SK-N-SH treated with all-trans-retinoic acid at 6 μM for 48 hours (cell line): Measurements from ENCODE around the gene CAND1.

Source experiments
- ATAC-seq: fragments of 200-7000 bp; cut with Tn5 transposase; 3 replicates; pipeline ENCODE4 v1.9.1; 2020; ENCODE audit warnings: mild to moderate bottlenecking, moderate library complexity
- ARNTL ChIP-seq: fragments of 450-650 bp; formaldehyde crosslinking; IDR thresholded peaks from 2 replicates; pipeline ENCODE4 v1.5.0; 2020; ENCODE audit warnings: low read depth, mild to moderate bottlenecking, moderate library complexity, borderline replicate concordance
- BACH2 ChIP-seq: fragments of 250-450 bp; sonication (Bioruptor Pico); IDR thresholded peaks from 2 replicates; pipeline ENCODE4 v1.9.0; 2021; ENCODE audit warnings: mild to moderate bottlenecking, borderline replicate concordance
- CSDC2 ChIP-seq: fragments of 250-450 bp; sonication (Bioruptor Pico); IDR thresholded peaks from 2 replicates; pipeline ENCODE4 v1.5.0; 2020; ENCODE audit warnings: mild to moderate bottlenecking, moderate library complexity
- CSRNP3 ChIP-seq: fragments of 250-450 bp; sonication (Bioruptor Pico); IDR thresholded peaks from 2 replicates; pipeline ENCODE4 v1.5.1; 2021; ENCODE audit warnings: mild to moderate bottlenecking, moderate library complexity
- ESRRG ChIP-seq: fragments of 250-450 bp; sonication (Bioruptor Pico); IDR thresholded peaks from 2 replicates; pipeline ENCODE4 v1.6.1; 2021; ENCODE audit warnings: mild to moderate bottlenecking
- GLIS3 ChIP-seq: fragments of 250-450 bp; sonication (Bioruptor Pico); IDR thresholded peaks from 2 replicates; pipeline ENCODE4 v1.5.0; 2020; ENCODE audit warnings: mild to moderate bottlenecking, moderate library complexity
- OSR1 ChIP-seq: fragments of 250-450 bp; sonication (Bioruptor Pico); IDR thresholded peaks from 2 replicates; pipeline ENCODE4 v1.8.0; 2022; ENCODE audit warnings: moderate library complexity, mild to moderate bottlenecking, inconsistent platforms
- PATZ1 ChIP-seq: fragments of 250-450 bp; sonication (Bioruptor Pico); IDR thresholded peaks from 2 replicates; pipeline ENCODE4 v1.8.0; 2020; ENCODE audit warnings: mild to moderate bottlenecking, moderate library complexity, borderline replicate concordance
- POU6F1 ChIP-seq: fragments of 250-450 bp; sonication (Bioruptor Pico); IDR thresholded peaks from 2 replicates; pipeline ENCODE4 v1.8.0; 2021; ENCODE audit warnings: low read depth, mild to moderate bottlenecking, moderate library complexity, borderline replicate concordance
- PPARA ChIP-seq: fragments of 250-450 bp; sonication (Bioruptor Pico); IDR thresholded peaks from 2 replicates; pipeline ENCODE4 v1.5.0; 2020; ENCODE audit warnings: mild to moderate bottlenecking, borderline replicate concordance
- RARB ChIP-seq: fragments of 250-450 bp; sonication (Bioruptor Pico); IDR thresholded peaks from 2 replicates; pipeline ENCODE4 v1.8.0; 2021; ENCODE audit warnings: mild to moderate bottlenecking, moderate library complexity
- TCF4 ChIP-seq: fragments of 250-450 bp; sonication (Bioruptor Pico); IDR thresholded peaks from 2 replicates; pipeline ENCODE4 v1.8.0; 2021; ENCODE audit warnings: mild to moderate bottlenecking, moderate library complexity, borderline replicate concordance
- TOX ChIP-seq: fragments of 250-450 bp; sonication (Bioruptor Pico); IDR thresholded peaks from 2 replicates; pipeline ENCODE4 v1.8.0; 2021; ENCODE audit warnings: mild to moderate bottlenecking, moderate library complexity, borderline replicate concordance
- TSHZ2 ChIP-seq: fragments of 250-450 bp; sonication (Bioruptor Pico); IDR thresholded peaks from 2 replicates; pipeline ENCODE4 v1.5.0; 2020; ENCODE audit warnings: mild to moderate bottlenecking, moderate library complexity
- ZC3H10 ChIP-seq: fragments of 250-450 bp; sonication (Bioruptor Pico); IDR thresholded peaks from 2 replicates; pipeline ENCODE4 v1.5.1; 2021; ENCODE audit warnings: mild to moderate bottlenecking, moderate library complexity
- ZFP3 ChIP-seq: fragments of 250-450 bp; sonication (Bioruptor Pico); IDR thresholded peaks from 2 replicates; pipeline ENCODE4 v1.5.0; 2020; ENCODE audit warnings: mild to moderate bottlenecking, moderate library complexity
- ZFP30 ChIP-seq: fragments of 450-650 bp; formaldehyde crosslinking; IDR thresholded peaks from 2 replicates; pipeline ENCODE4 v1.5.0; 2022; ENCODE audit warnings: mild to moderate bottlenecking, moderate library complexity
- ZNF565 ChIP-seq: fragments of 450-650 bp; formaldehyde crosslinking; conservative IDR thresholded peaks from 2 replicates; pipeline ENCODE4 v1.5.0; 2020; ENCODE audit warnings: low read depth, mild to moderate bottlenecking, moderate library complexity

Gene CAND1

GRCh38 chr12:67271976-67272375 lies 2.8 kb downstream of the CAND1 start:
- no peak for TF ChIP-seq ZC3H10 (CRISPR knock-in tag)
- no peak for TF ChIP-seq PATZ1 (CRISPR knock-in tag)
- no peak for TF ChIP-seq ZFP3
- TF ChIP-seq TCF4, result no peak
- ATAC-seq, result no peak

- TF ChIP-seq POU6F1 (CRISPR knock-in tag), result no peak
- no peak for ATAC-seq
Measured at GRCh38 chr12:67274186-67274585, 5.0 kb downstream of the CAND1 start.

- peak; percentile 41; the same call in 2 of the 3 replicates for ATAC-seq
- TF ChIP-seq ARNTL (CRISPR knock-in tag) (no peak), CSRNP3 (CRISPR knock-in tag) (no peak), ZNF565 (CRISPR knock-in tag) (no peak), BACH2 (CRISPR knock-in tag) (no peak), ZC3H10 (CRISPR knock-in tag) (no peak), ZFP3 (no peak), ZFP30 (CRISPR knock-in tag) (no peak), PATZ1 (CRISPR knock-in tag) (no peak), ESRRG (CRISPR knock-in tag) (no peak), CSDC2 (CRISPR knock-in tag) (no peak), PPARA (no peak), TCF4 (no peak), OSR1 (CRISPR knock-in tag) (no peak)
Measured at GRCh38 chr12:67275380-67275913, 6.3 kb downstream of the CAND1 start.

- no peak for ATAC-seq
- TF ChIP-seq RARB (CRISPR knock-in tag), result no peak
- no peak for TF ChIP-seq PPARA
- no peak for TF ChIP-seq TCF4
- no peak for TF ChIP-seq ARNTL (CRISPR knock-in tag)
- no peak for TF ChIP-seq GLIS3
- no peak for TF ChIP-seq BACH2 (CRISPR knock-in tag)
- TF ChIP-seq TOX (CRISPR knock-in tag), result no peak
- no peak for TF ChIP-seq POU6F1 (CRISPR knock-in tag)
- TF ChIP-seq ZFP3, result no peak
- no peak for TF ChIP-seq ZFP30 (CRISPR knock-in tag)
- TF ChIP-seq ZC3H10 (CRISPR knock-in tag), result no peak
- TF ChIP-seq ZNF565 (CRISPR knock-in tag), result no peak
- TF ChIP-seq TSHZ2, result no peak
- TF ChIP-seq, all 23 proteins: peak for 0
Measured at GRCh38 chr12:67276421-67276820, 7.3 kb downstream of the CAND1 start.
